GM12878 (cell line): ENCODE results near the gene CNPY1. TPM values are rescaled to one million over a fixed set of nuclear protein-coding genes. Genes with fewer than 3 reads are reported as not detected.

Experiments used
- ATAC-seq: fragments of 200-7000 bp; cut with Tn5 transposase; 3 replicates; pipeline ENCODE4 v1.9.1; 2020; ENCODE audit warnings: mild to moderate bottlenecking, moderate library complexity
- BruUV-seq: library from RNA; stranded (reverse); fragments of 400-500 nt; replicated peaks from 2 replicates; lab custom pipeline; 2021; lab: Mats Ljungman, UMichigan
- CTCF ChIA-PET: fragments of 300-600 bp; sonication (Branson Sonifier 250); formaldehyde crosslinking; extraction: SDS; loops from one replicate; lab custom pipeline; 2021; ENCODE audit warnings: inconsistent platforms; lab: Yijun Ruan, JAX
- POLR2A ChIA-PET: fragments of 350-600 bp; formaldehyde crosslinking; extraction: SDS; loops from one replicate; lab custom pipeline; 2021; ENCODE audit warnings: inconsistent platforms; lab: Charles Lee
- RAD21 ChIA-PET: fragments of 300-600 bp; sonication (Branson Sonifier 250); formaldehyde crosslinking; loops from one replicate; lab custom pipeline; 2023; ENCODE audit warnings: antibody characterized with exemption; ENCODE audit not compliant: unreplicated experiment; lab: Charles Lee
- SMC1A ChIA-PET: fragments of 300-600 bp; sonication (Branson Sonifier 250); formaldehyde crosslinking; loops from one replicate; lab custom pipeline; 2023; ENCODE audit not compliant: unreplicated experiment, uncharacterized antibody; lab: Charles Lee
- DNase-seq: peaks from one replicate; pipeline ENCODE4 v3.0.0-alpha.2; 2011; ENCODE audit warnings: low read depth, low spot score
- FAIRE-seq: peaks from 3 replicates; lab custom pipeline; 2011; peaks lifted over from hg19 to GRCh38; lab: Jason Lieb, UNC
- H2AFZ ChIP-seq: 2 replicates; pipeline ENCODE4 v1.6.0; 2011; ENCODE audit warnings: low read depth, low read length, control low read depth; ENCODE audit not compliant: control insufficient read depth
- H3K27ac ChIP-seq: 2 replicates; pipeline ENCODE4 v1.5.1; 2011; ENCODE audit warnings: control low read depth; ENCODE audit not compliant: control insufficient read depth, insufficient read depth
- H3K27me3 ChIP-seq, 2 experiments: replicated peaks in 1 of 2; 2 replicates each; pipeline versions ENCODE4 v1.6.0 to v1.6.1; 2011; ENCODE audit warnings: low read length in 1 of 2; ENCODE audit not compliant: control insufficient read depth in 2 of 2, insufficient read depth in 2 of 2
- H3K36me3 ChIP-seq, 2 experiments: 2 replicates each; pipeline ENCODE4 v1.5.1; 2011; ENCODE audit warnings: low read length in 1 of 2; ENCODE audit not compliant: control insufficient read depth in 2 of 2, insufficient read depth in 2 of 2
- H3K4me1 ChIP-seq: 2 replicates; pipeline ENCODE4 v1.6.1; 2011; ENCODE audit warnings: mild to moderate bottlenecking, low read length, moderate library complexity, mixed read lengths; ENCODE audit not compliant: control insufficient read depth, insufficient read depth
- H3K4me2 ChIP-seq: 2 replicates; pipeline ENCODE4 v1.6.0; 2011; ENCODE audit warnings: control low read depth; ENCODE audit not compliant: control insufficient read depth, insufficient read depth
- H3K4me3 ChIP-seq: fragments of 200-600 bp; sonication (generic); 2 replicates; pipeline ENCODE4 v1.5.1; 2016
- H3K79me2 ChIP-seq: 2 replicates; pipeline ENCODE4 v1.6.0; 2011; ENCODE audit warnings: low read length; ENCODE audit not compliant: control insufficient read depth, insufficient read depth
- H3K9ac ChIP-seq: 2 replicates; pipeline ENCODE4 v1.8.0; 2011; ENCODE audit warnings: low read length, control low read depth, mixed read lengths; ENCODE audit not compliant: control insufficient read depth, insufficient read depth
- H3K9me3 ChIP-seq: replicated peaks from 3 replicates; pipeline ENCODE4 v1.5.1; 2011; ENCODE audit warnings: mild to moderate bottlenecking, low read length; ENCODE audit not compliant: control insufficient read depth, insufficient read depth
- H4K20me1 ChIP-seq: 2 replicates; pipeline ENCODE4 v1.6.0; 2011; ENCODE audit not compliant: control insufficient read depth, insufficient read depth
- BCL3 ChIP-seq: IDR thresholded peaks from 2 replicates; pipeline ENCODE4 v1.6.1; 2011; ENCODE audit warnings: borderline replicate concordance, low read depth, mild to moderate bottlenecking, moderate library complexity, low read length; ENCODE audit not compliant: insufficient read depth, poor library complexity, severe bottlenecking
- ESRRA ChIP-seq: IDR thresholded peaks from 2 replicates; pipeline ENCODE4 v1.6.1; 2012; ENCODE audit warnings: mild to moderate bottlenecking, low read length, improper control_type of control experiment
- HDAC6 ChIP-seq: fragments of 200-600 bp; sonication (generic); IDR thresholded peaks from one replicate; pipeline ENCODE4 v1.8.0; 2017; ENCODE audit warnings: antibody characterized with exemption; ENCODE audit not compliant: unreplicated experiment
- PKNOX1 ChIP-seq: fragments of 450-650 bp; IDR thresholded peaks from 2 replicates; pipeline ENCODE4 v1.6.1; 2016; ENCODE audit warnings: mild to moderate bottlenecking
- RELA ChIP-seq: fragments of 450-650 bp; IDR thresholded peaks from 2 replicates; pipeline ENCODE4 v1.8.0; 2014; ENCODE audit warnings: borderline replicate concordance; ENCODE audit not compliant: partially characterized antibody
- STAT1 ChIP-seq: fragments of 450-650 bp; conservative IDR thresholded peaks from 2 replicates; pipeline ENCODE4 v1.6.1; 2014; ENCODE audit warnings: antibody characterized with exemption, mild to moderate bottlenecking
- TBL1XR1 ChIP-seq: IDR thresholded peaks from 2 replicates; pipeline ENCODE4 v1.6.1; 2012; ENCODE audit warnings: low read depth, low read length, improper control_type of control experiment
- WGBS: methylation state at CpG from one replicate; pipeline ENCODE4 v1.1.6; 2016; ENCODE audit warnings: low lambda C conversion rate; ENCODE audit not compliant: insufficient replicate concordance, insufficient coverage; ENCODE audit errors: missing lambda C conversion rate; 5-methylcytosine and 5-hydroxymethylcytosine counted together
- in situ Hi-C: fragments of 300-500 bp; cut with MboI; formaldehyde crosslinking; loops from 9 replicates; pipeline ENCODE4 v1.14.3; 2018; ENCODE audit warnings: mixed read lengths
- intact Hi-C: fragments of 100-400 bp; cut with micrococcal nuclease; formaldehyde crosslinking; loops from one replicate; pipeline ENCODE4 v1.14.2; 2022; ENCODE audit not compliant: unreplicated experiment
- polyA plus RNA-seq, 11 experiments: library from polyadenylated mRNA; depleted of rRNA in 4 of 11; unstranded in 6 of 11; stranded (reverse) in 5 of 11; fragments of >200 nt; fragmentation: Nextera tagmentation in 4 of 11; fragmentation: Illumina TruSeq in 1 of 11; extraction: Ambion mirVana in 4 of 11; extraction: Trizol in 1 of 11; gene quantifications; 1 replicate in 1 of 11; 2 replicates in 10 of 11; pipeline versions ENCODE4 v1.2.1 to v1.2.3, GENCODE V29; 2011 to 2016; ENCODE audit warnings: inconsistent platforms in 2 of 11, missing spikeins in 2 of 11, low read depth in 1 of 11
- total RNA-seq, 4 experiments: library from RNA; depleted of rRNA in 3 of 4; stranded (reverse); fragments of >200 nt in 3 of 4; fragmentation: Illumina TruSeq in 1 of 4; extraction: Trizol in 1 of 4; gene quantifications; 2 replicates each; pipeline versions ENCODE4 v1.2.1 to v1.2.3, GENCODE V29; 2013 to 2021

The CNPY1 gene
- total and polyA plus RNA-seq, 10 of the 15 experiments (the other 5 are each of a cell fraction or from before 2014, with no cell fraction given), result not detected

- Histone ChIP-seq H3K36me3 (no peaks in the 10 kb centered on the region), H3K4me2 (no peak overlapping the region), H2AFZ (no peak overlapping the region), H3K9me3 (no peaks in the 10 kb centered on the region; the same call in 2 of the 3 replicates), H3K79me2 (no peaks in the 10 kb centered on the region)
- BruUV-seq, result no TSS peak
- no peak for ATAC-seq
- POLR2A ChIA-PET, result no interaction called here
- intact Hi-C loops, result no loop called here
- DNase-seq, result no peak
- in situ Hi-C loops, result no loop called here
- SMC1A ChIA-PET, result no interaction called here
- no peak for TF ChIP-seq BCL3
- TF ChIP-seq TBL1XR1, result no peak
- TF ChIP-seq ESRRA, result no peak
- no peak for TF ChIP-seq HDAC6
- TF ChIP-seq RELA, result no peak
- TF ChIP-seq STAT1, result no peak
- TF ChIP-seq PKNOX1, result no peak
- TF ChIP-seq, all 136 proteins: peak for 0
- CTCF ChIA-PET, result no interaction called here
- WGBS, result 67% methylated on average over 3 of the region's 4 CpGs
- RAD21 ChIA-PET, result no interaction called here
- Histone ChIP-seq H3K4me1 (no peaks in the 10 kb centered on the region), H3K27ac (no peak overlapping the region), H3K4me3 (no peak overlapping the region), H4K20me1 (no peaks in the 10 kb centered on the region; the same call in 1 of the 2 replicates), H3K27me3 (peaks cover 10 to 17% of the 10 kb centered on the region in 2 experiments), H3K9ac (no peak overlapping the region)
- no peak for FAIRE-seq
Measured at GRCh38 chr7:155529346-155529745, 17.0 kb downstream of the CNPY1 start.
